Measurements from ENCODE around the gene EIF5AL1.

- TF ChIP-seq, protein P1, sequence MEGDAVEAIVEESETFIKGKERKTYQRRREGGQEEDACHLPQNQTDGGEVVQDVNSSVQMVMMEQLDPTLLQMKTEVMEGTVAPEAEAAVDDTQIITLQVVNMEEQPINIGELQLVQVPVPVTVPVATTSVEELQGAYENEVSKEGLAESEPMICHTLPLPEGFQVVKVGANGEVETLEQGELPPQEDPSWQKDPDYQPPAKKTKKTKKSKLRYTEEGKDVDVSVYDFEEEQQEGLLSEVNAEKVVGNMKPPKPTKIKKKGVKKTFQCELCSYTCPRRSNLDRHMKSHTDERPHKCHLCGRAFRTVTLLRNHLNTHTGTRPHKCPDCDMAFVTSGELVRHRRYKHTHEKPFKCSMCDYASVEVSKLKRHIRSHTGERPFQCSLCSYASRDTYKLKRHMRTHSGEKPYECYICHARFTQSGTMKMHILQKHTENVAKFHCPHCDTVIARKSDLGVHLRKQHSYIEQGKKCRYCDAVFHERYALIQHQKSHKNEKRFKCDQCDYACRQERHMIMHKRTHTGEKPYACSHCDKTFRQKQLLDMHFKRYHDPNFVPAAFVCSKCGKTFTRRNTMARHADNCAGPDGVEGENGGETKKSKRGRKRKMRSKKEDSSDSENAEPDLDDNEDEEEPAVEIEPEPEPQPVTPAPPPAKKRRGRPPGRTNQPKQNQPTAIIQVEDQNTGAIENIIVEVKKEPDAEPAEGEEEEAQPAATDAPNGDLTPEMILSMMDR (IDR thresholded peaks at IDR 0.05; ENCODE audit: low read depth, low read length), result no peak
- TF ChIP-seq POLR2A (IDR thresholded peaks at IDR 0.05; ENCODE audit: extremely low read depth, insufficient read length), result no peak
- TF ChIP-seq, protein P2, sequence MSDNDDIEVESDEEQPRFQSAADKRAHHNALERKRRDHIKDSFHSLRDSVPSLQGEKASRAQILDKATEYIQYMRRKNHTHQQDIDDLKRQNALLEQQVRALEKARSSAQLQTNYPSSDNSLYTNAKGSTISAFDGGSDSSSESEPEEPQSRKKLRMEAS (IDR thresholded peaks at IDR 0.05; ENCODE audit: low read depth, low read length), result no peak
Measured at GRCh38 chr10:79483299-79483698, 29.0 kb upstream of the EIF5AL1 start.
